GF-D8 (cell line): ENCODE data around the gene NKIRAS2.

ENCODE experiments used
- DNase-seq: peaks from one replicate; lab custom pipeline; 2025; lab: John Stamatoyannopoulos, UW

NKIRAS2 gene

GRCh38 chr17:42055027-42055426, 35.1 kb downstream of the NKIRAS2 start:
- DNase-seq = no peak

- no peak for DNase-seq
Observed at GRCh38 chr17:42055496-42055895, 35.6 kb downstream of the NKIRAS2 start.

- no peak for DNase-seq
Observed at GRCh38 chr17:42056635-42057034, 36.7 kb downstream of the NKIRAS2 start.

GRCh38 chr17:42058063-42058462, 38.2 kb downstream of the NKIRAS2 start:
- DNase-seq = no peak

GRCh38 chr17:42059815-42060214, 39.9 kb downstream of the NKIRAS2 start:
- no peak for DNase-seq

GRCh38 chr17:42060231-42060630, 40.3 kb downstream of the NKIRAS2 start:
- no peak for DNase-seq

- no peak for DNase-seq
Observed at GRCh38 chr17:42061646-42062487, 42.0 kb downstream of the NKIRAS2 start.

- DNase-seq = no peak
Observed at GRCh38 chr17:42062681-42063080, 42.8 kb downstream of the NKIRAS2 start.

- DNase-seq = no peak
Observed at GRCh38 chr17:42065201-42065600, 45.3 kb downstream of the NKIRAS2 start.

- no peak for DNase-seq
Observed at GRCh38 chr17:42067371-42068091, 47.6 kb downstream of the NKIRAS2 start.

GRCh38 chr17:42068979-42069378, 49.1 kb downstream of the NKIRAS2 start:
- no peak for DNase-seq

GRCh38 chr17:42071810-42072209, 51.9 kb downstream of the NKIRAS2 start:
- DNase-seq = no peak

GRCh38 chr17:42072323-42073187, 52.7 kb downstream of the NKIRAS2 start:
- no peak for DNase-seq
